ENCODE measurements around the gene NSRP1. TPM values are rescaled to one million over a fixed set of nuclear protein-coding genes. Genes with fewer than 3 reads are reported as not detected.

Gene NSRP1
- total RNA-seq, 1 donor from 2014 or later = 25.3 TPM

DNA sequence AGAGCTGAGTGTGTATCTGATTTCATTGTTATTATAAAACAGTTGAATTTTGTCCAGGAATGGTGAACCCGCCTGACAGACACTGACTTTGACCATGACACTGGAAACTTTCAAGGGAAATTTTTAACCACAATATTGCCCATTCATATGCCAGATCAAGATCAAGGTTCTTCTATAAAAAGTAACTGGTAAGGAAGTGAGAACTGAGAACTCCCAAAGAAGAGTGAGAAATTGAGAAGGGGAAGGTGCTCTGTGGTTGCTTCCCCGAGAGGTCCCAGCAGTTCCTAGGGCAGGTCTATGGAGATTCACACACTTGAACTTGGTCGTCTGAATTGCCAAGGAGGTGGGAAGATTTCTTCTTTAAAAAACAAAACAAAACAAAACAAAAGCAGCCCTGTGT, 91.6 kb downstream of the NSRP1 start:
- Mint-ChIP-seq H3K9me3 (ENCODE audit: low read depth) (no peaks in the 10 kb centered on the region), H3K4me3 (ENCODE audit: low read depth) (no peak overlapping the region), H3K4me1 (ENCODE audit: low read depth) (no peaks in the 10 kb centered on the region), H3K27me3 (peaks cover 18% of the 10 kb centered on the region), H3K36me3 (ENCODE audit: insufficient read depth) (no peaks in the 10 kb centered on the region), H3K27ac (no peak overlapping the region)
- TF ChIP-seq, protein P1, sequence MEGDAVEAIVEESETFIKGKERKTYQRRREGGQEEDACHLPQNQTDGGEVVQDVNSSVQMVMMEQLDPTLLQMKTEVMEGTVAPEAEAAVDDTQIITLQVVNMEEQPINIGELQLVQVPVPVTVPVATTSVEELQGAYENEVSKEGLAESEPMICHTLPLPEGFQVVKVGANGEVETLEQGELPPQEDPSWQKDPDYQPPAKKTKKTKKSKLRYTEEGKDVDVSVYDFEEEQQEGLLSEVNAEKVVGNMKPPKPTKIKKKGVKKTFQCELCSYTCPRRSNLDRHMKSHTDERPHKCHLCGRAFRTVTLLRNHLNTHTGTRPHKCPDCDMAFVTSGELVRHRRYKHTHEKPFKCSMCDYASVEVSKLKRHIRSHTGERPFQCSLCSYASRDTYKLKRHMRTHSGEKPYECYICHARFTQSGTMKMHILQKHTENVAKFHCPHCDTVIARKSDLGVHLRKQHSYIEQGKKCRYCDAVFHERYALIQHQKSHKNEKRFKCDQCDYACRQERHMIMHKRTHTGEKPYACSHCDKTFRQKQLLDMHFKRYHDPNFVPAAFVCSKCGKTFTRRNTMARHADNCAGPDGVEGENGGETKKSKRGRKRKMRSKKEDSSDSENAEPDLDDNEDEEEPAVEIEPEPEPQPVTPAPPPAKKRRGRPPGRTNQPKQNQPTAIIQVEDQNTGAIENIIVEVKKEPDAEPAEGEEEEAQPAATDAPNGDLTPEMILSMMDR (IDR thresholded peaks at IDR 0.05; ENCODE audit: unreplicated experiment) = no peak
- DNase-seq (ENCODE audit: low spot score, unreplicated experiment) = no peak

DNA sequence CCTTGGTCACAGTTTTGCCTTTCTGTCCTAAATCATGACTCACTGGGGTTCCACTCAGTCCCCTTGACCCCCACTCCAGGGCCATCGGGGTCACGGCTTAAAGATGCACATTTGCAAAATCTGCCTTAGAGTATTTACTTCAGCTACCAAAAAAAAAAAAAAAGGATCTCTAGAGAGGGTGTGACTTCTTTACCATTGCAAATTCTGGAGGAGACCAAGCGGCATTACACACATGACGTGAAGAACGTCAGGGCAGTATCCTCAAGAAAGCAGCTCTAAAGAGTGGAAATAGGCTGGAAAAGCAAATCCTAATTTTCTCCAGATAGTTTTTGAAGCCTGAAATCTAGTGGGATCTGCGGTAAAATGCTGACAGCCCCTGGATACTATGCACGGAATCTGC, 93.3 kb downstream of the NSRP1 start:
- no peaks in the 10 kb centered on the region for H3K36me3 Mint-ChIP-seq (ENCODE audit: insufficient read depth)
- TF ChIP-seq, protein P1 (IDR thresholded peaks at IDR 0.05; ENCODE audit: unreplicated experiment) = no peak
- no peaks in the 10 kb centered on the region for H3K4me1 Mint-ChIP-seq (ENCODE audit: low read depth)
- peaks cover 18% of the 10 kb centered on the region for H3K27me3 Mint-ChIP-seq
- DNase-seq (ENCODE audit: low spot score, unreplicated experiment) = no peak
- H3K4me3 Mint-ChIP-seq (ENCODE audit: low read depth) = no peak overlapping the region
- no peak overlapping the region for H3K27ac Mint-ChIP-seq
- no peaks in the 10 kb centered on the region for H3K9me3 Mint-ChIP-seq (ENCODE audit: low read depth)

DNA sequence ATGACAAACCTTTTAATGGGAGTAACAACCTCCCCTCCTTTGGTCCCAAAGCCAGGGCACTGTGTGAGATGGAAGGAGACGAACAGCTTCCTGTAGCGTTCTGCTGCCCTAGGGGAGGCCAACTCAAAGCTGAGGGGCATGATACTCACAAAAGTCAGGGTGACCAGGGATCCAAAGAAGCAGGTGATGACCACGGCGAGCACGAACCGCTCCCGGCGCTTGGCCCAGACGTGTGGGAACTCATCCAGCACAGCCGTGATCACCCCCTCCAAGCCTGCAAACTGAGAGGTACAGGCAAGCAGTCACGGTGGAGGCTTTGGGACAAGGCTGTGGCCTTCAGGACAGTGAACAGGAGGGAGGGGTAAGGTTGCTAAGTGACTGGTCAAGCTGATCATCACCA, 93.8 kb downstream of the NSRP1 start:
- H3K27me3 Mint-ChIP-seq = peaks cover 18% of the 10 kb centered on the region
- TF ChIP-seq, protein P1 (IDR thresholded peaks at IDR 0.05; ENCODE audit: unreplicated experiment) = no peak
- H3K27ac Mint-ChIP-seq = no peak overlapping the region
- H3K9me3 Mint-ChIP-seq (ENCODE audit: low read depth) = no peaks in the 10 kb centered on the region
- H3K36me3 Mint-ChIP-seq (ENCODE audit: insufficient read depth) = no peaks in the 10 kb centered on the region
- no peak for DNase-seq (ENCODE audit: low spot score, unreplicated experiment)
- H3K4me1 Mint-ChIP-seq (ENCODE audit: low read depth) = no peaks in the 10 kb centered on the region
- no peak overlapping the region for H3K4me3 Mint-ChIP-seq (ENCODE audit: low read depth)

DNA sequence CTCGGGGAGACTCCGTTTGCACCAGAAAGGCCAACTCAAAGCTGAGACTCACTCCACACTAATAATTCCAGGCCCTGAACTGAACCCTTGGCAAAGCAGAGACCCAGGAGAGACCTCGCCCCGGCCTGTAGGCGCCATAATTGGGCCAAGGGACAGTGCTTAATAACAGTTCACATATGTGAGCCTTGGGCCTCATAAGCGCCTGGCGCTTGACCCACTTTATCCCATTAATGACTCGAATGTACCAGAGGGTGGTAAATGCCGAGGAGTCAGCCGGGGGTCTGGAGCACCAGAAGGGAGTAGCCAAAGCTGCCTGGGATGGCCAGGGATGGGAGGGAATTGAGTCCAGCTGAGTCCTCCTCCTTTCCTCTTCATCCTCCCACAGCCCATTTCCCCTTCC, 94.3 kb downstream of the NSRP1 start:
- no peak for DNase-seq (ENCODE audit: low spot score, unreplicated experiment)
- no peaks in the 10 kb centered on the region for H3K36me3 Mint-ChIP-seq (ENCODE audit: insufficient read depth)
- no peaks in the 10 kb centered on the region for H3K4me1 Mint-ChIP-seq (ENCODE audit: low read depth)
- H3K27ac Mint-ChIP-seq = no peak overlapping the region
- TF ChIP-seq, protein P1 (IDR thresholded peaks at IDR 0.05; ENCODE audit: unreplicated experiment) = no peak
- peaks cover 18% of the 10 kb centered on the region for H3K27me3 Mint-ChIP-seq
- H3K4me3 Mint-ChIP-seq (ENCODE audit: low read depth) = no peak overlapping the region
- H3K9me3 Mint-ChIP-seq (ENCODE audit: low read depth) = no peaks in the 10 kb centered on the region

DNA sequence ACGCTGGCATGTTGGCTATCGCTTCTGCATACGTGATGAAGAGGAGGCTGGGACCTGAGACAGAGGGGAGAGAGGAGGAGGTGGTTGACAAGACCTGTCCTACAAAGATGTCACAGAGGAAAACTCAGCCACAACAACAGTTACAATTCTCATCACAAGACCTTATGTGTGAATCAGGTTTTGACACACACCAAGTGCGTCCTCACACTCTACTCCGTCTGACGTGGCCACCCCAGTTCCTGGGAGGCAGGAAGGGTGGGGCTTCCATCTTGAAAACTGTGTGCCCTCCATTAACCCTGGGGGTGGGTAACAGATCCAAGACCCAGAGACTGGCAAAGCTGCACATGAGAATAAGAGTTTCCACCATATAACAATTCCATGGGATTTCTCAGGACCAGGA, 94.8 kb downstream of the NSRP1 start:
- Mint-ChIP-seq H3K36me3 (ENCODE audit: insufficient read depth) (no peaks in the 10 kb centered on the region), H3K4me3 (ENCODE audit: low read depth) (no peak overlapping the region), H3K27ac (no peak overlapping the region), H3K4me1 (ENCODE audit: low read depth) (no peaks in the 10 kb centered on the region), H3K27me3 (peaks cover 18% of the 10 kb centered on the region), H3K9me3 (ENCODE audit: low read depth) (no peaks in the 10 kb centered on the region)
- no peak for DNase-seq (ENCODE audit: low spot score, unreplicated experiment)
- TF ChIP-seq, protein P1 (IDR thresholded peaks at IDR 0.05; ENCODE audit: unreplicated experiment) = no peak

All from progenitor cell of endocrine pancreas (in vitro differentiated cells).